Measurements from ENCODE around the gene NDST4.

GRCh38 chr4:114780205-114780604, 333.2 kb downstream of the NDST4 start:
- TF ChIP-seq CTCF (conservative IDR thresholded peaks at IDR 0.05; ENCODE audit: low read depth, low read length): peak; percentile 30; the same call in 1 of the 2 replicates
- TF ChIP-seq SMC3 (IDR thresholded peaks at IDR 0.05; ENCODE audit: low read depth, low read length): no peak
